SU-DHL-6 (cell line): Measurements from ENCODE around the gene SHISAL1.

Source experiments
- CTCF ChIP-seq: fragments of 200-600 bp; sonication (generic); IDR thresholded peaks from one replicate; pipeline ENCODE4 v1.5.1; 2017; ENCODE audit warnings: antibody characterized with exemption, mild to moderate bottlenecking, low read length, moderate library complexity; ENCODE audit not compliant: insufficient read depth, poor library complexity, severe bottlenecking
- EZH2phosphoT487 ChIP-seq: fragments of 200-600 bp; sonication (generic), shearing (Covaris generic); conservative IDR thresholded peaks from 2 replicates; pipeline ENCODE4 v1.6.1; 2018; ENCODE audit warnings: mild to moderate bottlenecking, antibody characterized with exemption, low read length, moderate library complexity, mixed read lengths

GRCh38 chr22:44351037-44351436 is 38.3 kb upstream of the SHISAL1 start:
- no peak for TF ChIP-seq CTCF
- TF ChIP-seq EZH2phosphoT487 = no peak
